H9 (cell line): ENCODE data around the gene CNN3. TPM values are rescaled to one million over a fixed set of nuclear protein-coding genes. Genes with fewer than 3 reads are reported as not detected.

Experiments
- DNase-seq: peaks from one replicate; pipeline ENCODE4 v3.0.0-alpha.2; 2017
- H2AFZ ChIP-seq: one replicate; pipeline ENCODE4 v1.6.1; 2013; ENCODE audit warnings: mild to moderate bottlenecking, low read length, control low read depth, moderate library complexity
- H2AK5ac ChIP-seq: 2 replicates; pipeline ENCODE4 v1.6.1; 2013; ENCODE audit warnings: low read length, control low read depth, mixed read lengths; ENCODE audit not compliant: insufficient read length
- H2BK120ac ChIP-seq: one replicate; pipeline ENCODE4 v1.6.1; 2013; ENCODE audit warnings: low read depth, mild to moderate bottlenecking, low read length, control low read depth, inconsistent platforms; ENCODE audit not compliant: poor library complexity, severe bottlenecking
- H2BK12ac ChIP-seq: 2 replicates; pipeline ENCODE4 v1.6.1; 2013; ENCODE audit warnings: low read length, control low read depth, mixed read lengths, low read depth; ENCODE audit not compliant: insufficient read length
- H2BK15ac ChIP-seq: 2 replicates; pipeline ENCODE4 v1.6.1; 2013; ENCODE audit warnings: low read depth, low read length, control low read depth
- H2BK20ac ChIP-seq: one replicate; pipeline ENCODE4 v1.6.1; 2013; ENCODE audit warnings: low read depth, mild to moderate bottlenecking, low read length, control low read depth, inconsistent platforms; ENCODE audit not compliant: poor library complexity, severe bottlenecking
- H2BK5ac ChIP-seq: 2 replicates; pipeline ENCODE4 v1.6.1; 2013; ENCODE audit warnings: low read length, control low read depth, mixed read lengths; ENCODE audit not compliant: insufficient read length
- H3K14ac ChIP-seq: 2 replicates; pipeline ENCODE4 v1.6.1; 2013; ENCODE audit warnings: low read length, control low read depth; ENCODE audit not compliant: insufficient read depth
- H3K18ac ChIP-seq: 2 replicates; pipeline ENCODE4 v1.6.1; 2013; ENCODE audit warnings: low read depth, mild to moderate bottlenecking, mixed read lengths, low read length, control low read depth; ENCODE audit not compliant: insufficient read length
- H3K23ac ChIP-seq: 2 replicates; pipeline ENCODE4 v1.6.1; 2013; ENCODE audit warnings: low read length, control low read depth, mixed read lengths, low read depth; ENCODE audit not compliant: insufficient read length
- H3K23me2 ChIP-seq: 2 replicates; pipeline ENCODE4 v1.6.1; 2013; ENCODE audit warnings: low read depth, mild to moderate bottlenecking, mixed read lengths, low read length, control low read depth; ENCODE audit not compliant: insufficient read length, poor library complexity, severe bottlenecking
- H3K27ac ChIP-seq: 2 replicates; pipeline ENCODE4 v1.5.1; 2013; ENCODE audit warnings: low read length, control low read depth, mixed read lengths, low read depth; ENCODE audit not compliant: insufficient read length
- H3K27me3 ChIP-seq: 2 replicates; pipeline ENCODE4 v1.6.1; 2013; ENCODE audit warnings: low read length, control low read depth, inconsistent platforms; ENCODE audit not compliant: insufficient read depth
- H3K4ac ChIP-seq: 2 replicates; pipeline ENCODE4 v1.6.1; 2013; ENCODE audit warnings: low read depth, mild to moderate bottlenecking, control low read depth, inconsistent platforms, low read length, moderate library complexity
- H3K4me1 ChIP-seq: 2 replicates; pipeline ENCODE4 v1.6.1; 2013; ENCODE audit warnings: low read length, control low read depth, inconsistent platforms; ENCODE audit not compliant: insufficient read depth
- H3K4me2 ChIP-seq: 2 replicates; pipeline ENCODE4 v1.6.1; 2013; ENCODE audit warnings: low read length, control low read depth, mixed read lengths; ENCODE audit not compliant: insufficient read length, insufficient read depth
- H3K56ac ChIP-seq: 2 replicates; pipeline ENCODE4 v1.6.1; 2013; ENCODE audit warnings: low read depth, mild to moderate bottlenecking, mixed read lengths, low read length, control low read depth; ENCODE audit not compliant: insufficient read length
- H3K79me1 ChIP-seq: 2 replicates; pipeline ENCODE4 v1.6.1; 2013; ENCODE audit warnings: low read depth, mild to moderate bottlenecking, moderate library complexity, low read length, control low read depth, inconsistent platforms; ENCODE audit not compliant: insufficient read depth, poor library complexity, severe bottlenecking
- H3K79me2 ChIP-seq: 2 replicates; pipeline ENCODE4 v1.6.1; 2013; ENCODE audit warnings: low read length, control low read depth, inconsistent platforms; ENCODE audit not compliant: insufficient read depth
- H3K9ac ChIP-seq: 2 replicates; pipeline ENCODE4 v1.6.1; 2013; ENCODE audit warnings: low read length, control low read depth, mixed read lengths; ENCODE audit not compliant: insufficient read length; ENCODE audit errors: extremely low read depth
- H3K9me3 ChIP-seq: one replicate; pipeline ENCODE4 v1.6.1; 2013; ENCODE audit warnings: low read depth, low read length, inconsistent platforms; ENCODE audit not compliant: control insufficient read depth
- H3T11ph ChIP-seq: one replicate; pipeline ENCODE4 v1.6.1; 2013; ENCODE audit warnings: mild to moderate bottlenecking, low read length, control low read depth, inconsistent platforms
- H4K20me1 ChIP-seq: one replicate; pipeline ENCODE4 v1.6.1; 2013; ENCODE audit not compliant: control insufficient read depth, insufficient read length, insufficient read depth
- H4K5ac ChIP-seq: 2 replicates; pipeline ENCODE4 v1.6.1; 2013; ENCODE audit warnings: low read depth, mild to moderate bottlenecking, mixed read lengths, low read length, control low read depth; ENCODE audit not compliant: insufficient read length
- H4K8ac ChIP-seq: replicated peaks from 2 replicates; pipeline ENCODE4 v1.6.1; 2013; ENCODE audit warnings: low read length, control low read depth, mixed read lengths, low read depth; ENCODE audit not compliant: insufficient read length
- H4K91ac ChIP-seq: 2 replicates; pipeline ENCODE4 v1.6.1; 2013; ENCODE audit warnings: low read depth, mild to moderate bottlenecking, moderate library complexity, mixed read lengths, low read length, control low read depth; ENCODE audit not compliant: insufficient read length
- H3K27ac Mint-ChIP-seq, 3 experiments: 2 replicates in 2 of 3; 3 replicates in 1 of 3; pipeline ENCODE4 v1.8.0; 2020 to 2021; ENCODE audit warnings: mixed read lengths in 3 of 3, mild to moderate bottlenecking in 1 of 3, moderate library complexity in 1 of 3
- H3K27me3 Mint-ChIP-seq: 2 replicates; pipeline ENCODE4 v1.8.0; 2021; ENCODE audit warnings: low read depth, mild to moderate bottlenecking, moderate library complexity, mixed read lengths
- H3K36me3 Mint-ChIP-seq, 3 experiments: 2 replicates in 2 of 3; 3 replicates in 1 of 3; pipeline ENCODE4 v1.8.0; 2020 to 2021; ENCODE audit warnings: low read depth in 3 of 3, mixed read lengths in 3 of 3; ENCODE audit not compliant: insufficient read depth in 1 of 3
- H3K4me1 Mint-ChIP-seq, 2 experiments: 2 replicates each; pipeline ENCODE4 v1.8.0; 2020; ENCODE audit warnings: mixed read lengths in 2 of 2
- H3K4me3 Mint-ChIP-seq, 2 experiments: 2 replicates in 1 of 2; 3 replicates in 1 of 2; pipeline ENCODE4 v1.8.0; 2020 to 2021; ENCODE audit warnings: mild to moderate bottlenecking in 2 of 2, mixed read lengths in 2 of 2, moderate library complexity in 1 of 2
- H3K9me3 Mint-ChIP-seq, 2 experiments: 2 replicates in 1 of 2; 3 replicates in 1 of 2; pipeline ENCODE4 v1.8.0; 2020; ENCODE audit warnings: mild to moderate bottlenecking in 2 of 2, mixed read lengths in 2 of 2, moderate library complexity in 1 of 2
- CTCF ChIP-seq: fragments of 200-600 bp; sonication (generic); conservative IDR thresholded peaks from 3 replicates; pipeline ENCODE4 v1.8.0; 2021; ENCODE audit warnings: antibody characterized with exemption, mild to moderate bottlenecking
- WGBS: extraction: QIAGEN DNeasy Blood & Tissue Kit; methylation state at CpG from one replicate; pipeline ENCODE4 v1.1.7; 2013; ENCODE audit warnings: missing lambda C conversion rate, low lambda C conversion rate, mixed read lengths; ENCODE audit not compliant: insufficient read length; ENCODE audit errors: extremely low coverage; 5-methylcytosine and 5-hydroxymethylcytosine counted together
- total RNA-seq: library from RNA; stranded (reverse); gene quantifications from 2 replicates; pipeline ENCODE4 v1.2.1, GENCODE V29; 2021

Gene CNN3
- total RNA-seq, 1 experiment from 2014 or later: 279 TPM

- no peak overlapping the region for H3K23ac ChIP-seq
- no peaks in the 10 kb centered on the region for H3K27me3 ChIP-seq
- no peak overlapping the region for H2BK12ac ChIP-seq
- H3K18ac ChIP-seq: no peak overlapping the region
- H3K14ac ChIP-seq: no peak overlapping the region
- Mint-ChIP-seq H3K36me3 (peaks cover 29 to 79% (median 70%) of the 10 kb centered on the region in 3 experiments), H3K4me3 (no peak overlapping the region), H3K27me3 (no peaks in the 10 kb centered on the region), H3K27ac (no peak overlapping the region), H3K9me3 (no peaks in the 10 kb centered on the region), H3K4me1 (peaks cover 15 to 16% of the 10 kb centered on the region in 2 experiments)
- H4K5ac ChIP-seq: no peak overlapping the region
- no peaks in the 10 kb centered on the region for H3K79me1 ChIP-seq
- no peaks in the 10 kb centered on the region for H3K23me2 ChIP-seq
- H3K27ac ChIP-seq: no peak overlapping the region
- no peak overlapping the region for H2BK5ac ChIP-seq
- H3K4me2 ChIP-seq: no peak overlapping the region
- no peaks in the 10 kb centered on the region for H3K9me3 ChIP-seq
- no peak overlapping the region for H3K9ac ChIP-seq
- no peak overlapping the region for H2BK15ac ChIP-seq
- no peak overlapping the region for H4K91ac ChIP-seq
- no peak overlapping the region for H2AFZ ChIP-seq
- H2AK5ac ChIP-seq: no peak overlapping the region
- H4K8ac ChIP-seq: no peak overlapping the region
- H3K56ac ChIP-seq: no peak overlapping the region
- no peak overlapping the region for H2BK20ac ChIP-seq
- no peaks in the 10 kb centered on the region for H3K79me2 ChIP-seq
- no peak overlapping the region for H3T11ph ChIP-seq
- no peaks in the 10 kb centered on the region for H4K20me1 ChIP-seq
- WGBS: no CpG with 5 or more reads among the region's 7 CpGs
- TF ChIP-seq CTCF: no peak
- no peak overlapping the region for H2BK120ac ChIP-seq
- no peak overlapping the region for H3K4ac ChIP-seq
- no peak for DNase-seq
- H3K4me1 ChIP-seq: no peaks in the 10 kb centered on the region; the same call in 1 of the 2 replicates
Observed at GRCh38 chr1:94898491-94899385, 28.2 kb downstream of the CNN3 start.
